ENCODE measurements around the gene PCBP1. TPM values are rescaled to one million over a fixed set of nuclear protein-coding genes. Genes with fewer than 3 reads are reported as not detected.
"Not testable (repeated sequence)": the region's sequence is repeated elsewhere in the genome, so short reads cannot be mapped to it uniquely, and the experiment has no call there.

PCBP1 gene
- polyA plus RNA-seq, 2 of the 4 experiments (the other 2 are of a cell fraction) = 86.8 to 304 TPM

- H3K4me1 ChIP-seq = no peaks in the 10 kb centered on the region
- no peak overlapping the region for H3K27ac ChIP-seq
- no peak overlapping the region for H3K4me2 ChIP-seq
- H3K9me3 ChIP-seq = no peaks in the 10 kb centered on the region
- POLR2A ChIA-PET = no interaction called here
- DNase-seq (ENCODE audit: low read depth in 1 of 2, low spot score in 1 of 2) (no peak), FAIRE-seq (no peak), ATAC-seq (no peak)
- H3K4me3 ChIP-seq = no peak overlapping the region
- 72% methylated on average over 5 of the region's 5 CpGs for WGBS (ENCODE audit: missing lambda C conversion rate)
- CTCF ChIA-PET = interaction anchor here (1.1 to 1.6 kb wide), 2 partner anchors 9 to 92 kb away, joined by 3 read pairs; no protein-coding TSS in a partner anchor
- TF ChIP-seq, protein P1, sequence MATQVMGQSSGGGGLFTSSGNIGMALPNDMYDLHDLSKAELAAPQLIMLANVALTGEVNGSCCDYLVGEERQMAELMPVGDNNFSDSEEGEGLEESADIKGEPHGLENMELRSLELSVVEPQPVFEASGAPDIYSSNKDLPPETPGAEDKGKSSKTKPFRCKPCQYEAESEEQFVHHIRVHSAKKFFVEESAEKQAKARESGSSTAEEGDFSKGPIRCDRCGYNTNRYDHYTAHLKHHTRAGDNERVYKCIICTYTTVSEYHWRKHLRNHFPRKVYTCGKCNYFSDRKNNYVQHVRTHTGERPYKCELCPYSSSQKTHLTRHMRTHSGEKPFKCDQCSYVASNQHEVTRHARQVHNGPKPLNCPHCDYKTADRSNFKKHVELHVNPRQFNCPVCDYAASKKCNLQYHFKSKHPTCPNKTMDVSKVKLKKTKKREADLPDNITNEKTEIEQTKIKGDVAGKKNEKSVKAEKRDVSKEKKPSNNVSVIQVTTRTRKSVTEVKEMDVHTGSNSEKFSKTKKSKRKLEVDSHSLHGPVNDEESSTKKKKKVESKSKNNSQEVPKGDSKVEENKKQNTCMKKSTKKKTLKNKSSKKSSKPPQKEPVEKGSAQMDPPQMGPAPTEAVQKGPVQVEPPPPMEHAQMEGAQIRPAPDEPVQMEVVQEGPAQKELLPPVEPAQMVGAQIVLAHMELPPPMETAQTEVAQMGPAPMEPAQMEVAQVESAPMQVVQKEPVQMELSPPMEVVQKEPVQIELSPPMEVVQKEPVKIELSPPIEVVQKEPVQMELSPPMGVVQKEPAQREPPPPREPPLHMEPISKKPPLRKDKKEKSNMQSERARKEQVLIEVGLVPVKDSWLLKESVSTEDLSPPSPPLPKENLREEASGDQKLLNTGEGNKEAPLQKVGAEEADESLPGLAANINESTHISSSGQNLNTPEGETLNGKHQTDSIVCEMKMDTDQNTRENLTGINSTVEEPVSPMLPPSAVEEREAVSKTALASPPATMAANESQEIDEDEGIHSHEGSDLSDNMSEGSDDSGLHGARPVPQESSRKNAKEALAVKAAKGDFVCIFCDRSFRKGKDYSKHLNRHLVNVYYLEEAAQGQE (IDR thresholded peaks at IDR 0.05) = peak; percentile 53; the same call in 1 of the 2 replicates
- no peak for TF ChIP-seq KDM5A (IDR thresholded peaks at IDR 0.05)
Observed at GRCh38 chr2:70050631-70051425, 36.4 kb upstream of the PCBP1 start.

GRCh38 chr2:70055259-70055658 lies 32.0 kb upstream of the PCBP1 start:
- DNase-seq (ENCODE audit: low read depth in 1 of 2, low spot score in 1 of 2); H3K4me1 ChIP-seq; POLR2A ChIA-PET; H3K9me3 ChIP-seq; H3K27ac ChIP-seq; H3K4me2 ChIP-seq; FAIRE-seq; H3K4me3 ChIP-seq; ATAC-seq: not testable (repeated sequence)
- 96% methylated on average over 4 of the region's 4 CpGs for WGBS (ENCODE audit: missing lambda C conversion rate)
- CTCF ChIA-PET = interaction anchor here (0.9 to 1.4 kb wide), 2 partner anchors 20 to 141 kb away, joined by 3 read pairs; no protein-coding TSS in a partner anchor

DNA sequence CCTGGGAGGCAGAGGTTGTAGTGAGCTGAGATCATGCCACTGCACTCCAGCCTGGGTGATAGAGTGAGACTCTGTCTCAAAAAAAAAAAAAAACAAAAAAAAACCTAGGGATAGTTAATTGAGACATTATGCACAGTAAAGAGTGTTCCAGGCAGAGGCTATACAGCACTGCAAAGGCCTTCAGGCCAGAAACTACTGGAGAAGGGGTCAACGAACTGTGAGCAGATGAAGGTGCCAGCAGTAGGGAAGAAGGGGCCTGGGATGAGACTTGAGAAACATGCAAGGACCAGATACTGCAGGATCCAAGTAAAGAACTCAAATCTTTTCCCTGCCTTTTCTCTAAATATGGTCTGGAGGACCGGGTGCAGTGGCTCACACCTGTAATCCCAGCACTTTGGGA lies 26.0 kb upstream of the PCBP1 start:
- POLR2A ChIA-PET = interaction anchor here (2.5 kb wide), 1 partner anchor 147 kb away, joined by 7 read pairs; the partner anchor contains the start of gene MXD1
- H3K4me1 ChIP-seq = no peaks in the 10 kb centered on the region
- ATAC-seq = no peak
- H3K4me2 ChIP-seq = no peak overlapping the region
- H3K4me3 ChIP-seq = no peak overlapping the region
- 55% methylated on average over 2 of the region's 2 CpGs for WGBS (ENCODE audit: missing lambda C conversion rate)
- CTCF ChIA-PET = interaction anchor here (1.1 to 7.9 kb wide), 3 partner anchors 9 to 149 kb away, joined by 4 to 65 read pairs (median 21); partner anchors contain the start of gene MXD1
- H3K9me3 ChIP-seq = no peaks in the 10 kb centered on the region
- TF ChIP-seq ZSCAN20 (CRISPR knock-in tag; IDR thresholded peaks at IDR 0.05) (no peak), POLR2A (IDR thresholded peaks at IDR 0.05; ENCODE audit: low read length) (no peak), RNF2 (IDR thresholded peaks at IDR 0.05; ENCODE audit: borderline replicate concordance, low read depth) (no peak), TFCP2L1 (CRISPR knock-in tag; IDR thresholded peaks at IDR 0.05) (no peak), RCOR1 (IDR thresholded peaks at IDR 0.05; ENCODE audit: low read depth, low read length) (no peak), MAX (IDR thresholded peaks at IDR 0.05) (no peak), CEBPB (IDR thresholded peaks at IDR 0.05) (no peak), RARB (CRISPR knock-in tag; IDR thresholded peaks at IDR 0.05) (no peak), SMC3 (IDR thresholded peaks at IDR 0.05) (no peak), NPAS2 (CRISPR knock-in tag; IDR thresholded peaks at IDR 0.05; ENCODE audit: borderline replicate concordance) (no peak), FOXS1 (CRISPR knock-in tag; IDR thresholded peaks at IDR 0.05) (no peak), NR3C1 (IDR thresholded peaks at IDR 0.05) (no peak), MAZ (IDR thresholded peaks at IDR 0.05; ENCODE audit: borderline replicate concordance, low read depth, low read length) (no peak)
- TF ChIP-seq, protein P2, sequence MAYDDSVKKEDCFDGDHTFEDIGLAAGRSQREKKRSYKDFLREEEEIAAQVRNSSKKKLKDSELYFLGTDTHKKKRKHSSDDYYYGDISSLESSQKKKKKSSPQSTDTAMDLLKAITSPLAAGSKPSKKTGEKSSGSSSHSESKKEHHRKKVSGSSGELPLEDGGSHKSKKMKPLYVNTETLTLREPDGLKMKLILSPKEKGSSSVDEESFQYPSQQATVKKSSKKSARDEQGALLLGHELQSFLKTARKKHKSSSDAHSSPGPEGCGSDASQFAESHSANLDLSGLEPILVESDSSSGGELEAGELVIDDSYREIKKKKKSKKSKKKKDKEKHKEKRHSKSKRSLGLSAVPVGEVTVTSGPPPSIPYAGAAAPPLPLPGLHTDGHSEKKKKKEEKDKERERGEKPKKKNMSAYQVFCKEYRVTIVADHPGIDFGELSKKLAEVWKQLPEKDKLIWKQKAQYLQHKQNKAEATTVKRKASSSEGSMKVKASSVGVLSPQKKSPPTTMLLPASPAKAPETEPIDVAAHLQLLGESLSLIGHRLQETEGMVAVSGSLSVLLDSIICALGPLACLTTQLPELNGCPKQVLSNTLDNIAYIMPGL (CRISPR knock-in tag; IDR thresholded peaks at IDR 0.05; ENCODE audit: borderline replicate concordance) = no peak
- DNase-seq (ENCODE audit: low read depth in 1 of 2, low spot score in 1 of 2) = no peak
- H3K27ac ChIP-seq = no peak overlapping the region
- no peak for FAIRE-seq

All from A549 (cell line).